ENCODE data around the gene SLC25A45.

GRCh38 chr11:65418431-65418680 lies 35.9 kb upstream of the SLC25A45 start:
- TF ChIP-seq, protein P1, sequence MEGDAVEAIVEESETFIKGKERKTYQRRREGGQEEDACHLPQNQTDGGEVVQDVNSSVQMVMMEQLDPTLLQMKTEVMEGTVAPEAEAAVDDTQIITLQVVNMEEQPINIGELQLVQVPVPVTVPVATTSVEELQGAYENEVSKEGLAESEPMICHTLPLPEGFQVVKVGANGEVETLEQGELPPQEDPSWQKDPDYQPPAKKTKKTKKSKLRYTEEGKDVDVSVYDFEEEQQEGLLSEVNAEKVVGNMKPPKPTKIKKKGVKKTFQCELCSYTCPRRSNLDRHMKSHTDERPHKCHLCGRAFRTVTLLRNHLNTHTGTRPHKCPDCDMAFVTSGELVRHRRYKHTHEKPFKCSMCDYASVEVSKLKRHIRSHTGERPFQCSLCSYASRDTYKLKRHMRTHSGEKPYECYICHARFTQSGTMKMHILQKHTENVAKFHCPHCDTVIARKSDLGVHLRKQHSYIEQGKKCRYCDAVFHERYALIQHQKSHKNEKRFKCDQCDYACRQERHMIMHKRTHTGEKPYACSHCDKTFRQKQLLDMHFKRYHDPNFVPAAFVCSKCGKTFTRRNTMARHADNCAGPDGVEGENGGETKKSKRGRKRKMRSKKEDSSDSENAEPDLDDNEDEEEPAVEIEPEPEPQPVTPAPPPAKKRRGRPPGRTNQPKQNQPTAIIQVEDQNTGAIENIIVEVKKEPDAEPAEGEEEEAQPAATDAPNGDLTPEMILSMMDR (IDR thresholded peaks at IDR 0.05; ENCODE audit: insufficient read depth, low read length) = no peak
- no peak for TF ChIP-seq POLR2AphosphoS5 (IDR thresholded peaks at IDR 0.05; ENCODE audit: low read depth)
- TF ChIP-seq, protein P2, sequence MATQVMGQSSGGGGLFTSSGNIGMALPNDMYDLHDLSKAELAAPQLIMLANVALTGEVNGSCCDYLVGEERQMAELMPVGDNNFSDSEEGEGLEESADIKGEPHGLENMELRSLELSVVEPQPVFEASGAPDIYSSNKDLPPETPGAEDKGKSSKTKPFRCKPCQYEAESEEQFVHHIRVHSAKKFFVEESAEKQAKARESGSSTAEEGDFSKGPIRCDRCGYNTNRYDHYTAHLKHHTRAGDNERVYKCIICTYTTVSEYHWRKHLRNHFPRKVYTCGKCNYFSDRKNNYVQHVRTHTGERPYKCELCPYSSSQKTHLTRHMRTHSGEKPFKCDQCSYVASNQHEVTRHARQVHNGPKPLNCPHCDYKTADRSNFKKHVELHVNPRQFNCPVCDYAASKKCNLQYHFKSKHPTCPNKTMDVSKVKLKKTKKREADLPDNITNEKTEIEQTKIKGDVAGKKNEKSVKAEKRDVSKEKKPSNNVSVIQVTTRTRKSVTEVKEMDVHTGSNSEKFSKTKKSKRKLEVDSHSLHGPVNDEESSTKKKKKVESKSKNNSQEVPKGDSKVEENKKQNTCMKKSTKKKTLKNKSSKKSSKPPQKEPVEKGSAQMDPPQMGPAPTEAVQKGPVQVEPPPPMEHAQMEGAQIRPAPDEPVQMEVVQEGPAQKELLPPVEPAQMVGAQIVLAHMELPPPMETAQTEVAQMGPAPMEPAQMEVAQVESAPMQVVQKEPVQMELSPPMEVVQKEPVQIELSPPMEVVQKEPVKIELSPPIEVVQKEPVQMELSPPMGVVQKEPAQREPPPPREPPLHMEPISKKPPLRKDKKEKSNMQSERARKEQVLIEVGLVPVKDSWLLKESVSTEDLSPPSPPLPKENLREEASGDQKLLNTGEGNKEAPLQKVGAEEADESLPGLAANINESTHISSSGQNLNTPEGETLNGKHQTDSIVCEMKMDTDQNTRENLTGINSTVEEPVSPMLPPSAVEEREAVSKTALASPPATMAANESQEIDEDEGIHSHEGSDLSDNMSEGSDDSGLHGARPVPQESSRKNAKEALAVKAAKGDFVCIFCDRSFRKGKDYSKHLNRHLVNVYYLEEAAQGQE (IDR thresholded peaks at IDR 0.05; ENCODE audit: insufficient replicate concordance, low read depth) = no peak
